ENCODE data around the gene CACNA1C.

The CACNA1C gene

GRCh38 chr12:2324387-2324786, 271.6 kb downstream of the CACNA1C start:
- Histone ChIP-seq H3K27me3 (no peaks in the 10 kb centered on the region), H3K9ac (no peak overlapping the region), H3K4me2 (peak overlapping the region; percentile 62 to 90 (median 79); a peak in 21 of 22 replicates), H3K4me3 (no peak overlapping the region), H3K4me1 (peaks cover 40 to 88% (median 72%) of the 10 kb centered on the region in 10 experiments), H4K20me1 (no peaks in the 10 kb centered on the region), H3K9me3 (replicated peaks in 1 of 11) (0 out of 22 replicates have a peak, but pooled peaks cover 0 to 5% (median 0%) of the 10 kb centered on the region in 11 experiments), H3K36me3 (no peaks in the 10 kb centered on the region), H3K27ac (peak overlapping the region in 3 of 11 experiments; percentile 19 to 28 (median 25); a peak in 2 of 22 replicates)
- TF ChIP-seq Cebpa-rat (IDR thresholded peaks at IDR 0.05), result no peak

GRCh38 chr12:2325519-2325918, 272.7 kb downstream of the CACNA1C start:
- Histone ChIP-seq H3K36me3 (no peaks in the 10 kb centered on the region), H4K20me1 (no peaks in the 10 kb centered on the region), H3K4me1 (peaks cover 34 to 77% (median 61%) of the 10 kb centered on the region in 10 experiments), H3K9ac (peak overlapping the region in 5 of 11 experiments; percentile 5 to 51 (median 43); a peak in 6 of 22 replicates), H3K27me3 (no peaks in the 10 kb centered on the region), H3K4me2 (peak overlapping the region; percentile 59 to 90 (median 79)), H3K9me3 (replicated peaks in 1 of 11) (0 out of 22 replicates have a peak, but pooled peaks cover 0 to 5% (median 0%) of the 10 kb centered on the region in 11 experiments), H3K4me3 (peak overlapping the region in 4 of 10 experiments; percentile 8 to 41 (median 14); a peak in 3 of 20 replicates), H3K27ac (peak overlapping the region in 7 of 11 experiments; percentile 0 to 44 (median 19); a peak in 6 of 22 replicates)
- no peak for TF ChIP-seq Cebpa-rat (IDR thresholded peaks at IDR 0.05)

- peaks cover 34 to 67% (median 53%) of the 10 kb centered on the region in 10 experiments for H3K4me1 ChIP-seq
Observed at GRCh38 chr12:2326470-2326869, 273.7 kb downstream of the CACNA1C start.

GRCh38 chr12:2328661-2329060, 275.9 kb downstream of the CACNA1C start:
- peaks cover 23 to 46% (median 37%) of the 10 kb centered on the region in 10 experiments for H3K4me1 ChIP-seq
- no peak for TF ChIP-seq Cebpa-rat (IDR thresholded peaks at IDR 0.05)
- H3K27me3 ChIP-seq, result no peaks in the 10 kb centered on the region

More at GRCh38 chr12:2326470-2326869, 273.7 kb downstream of the CACNA1C start:
- Histone ChIP-seq H3K9ac (peak overlapping the region in 2 of 11 experiments; percentile 45 to 51; a peak in 2 of 22 replicates), H4K20me1 (no peaks in the 10 kb centered on the region), H3K27me3 (no peaks in the 10 kb centered on the region), H3K4me3 (no peak overlapping the region), H3K27ac (peak overlapping the region in 2 of 11 experiments; percentile 19 to 44; a peak in 1 of 22 replicates), H3K9me3 (replicated peaks in 1 of 11) (0 out of 22 replicates have a peak, but pooled peaks cover 0 to 5% (median 0%) of the 10 kb centered on the region in 11 experiments), H3K4me2 (peak overlapping the region in 9 of 11 experiments; percentile 66 to 90 (median 80); a peak in 17 of 22 replicates), H3K36me3 (no peaks in the 10 kb centered on the region)
- no peak for TF ChIP-seq Cebpa-rat (IDR thresholded peaks at IDR 0.05)

GRCh38 chr12:2329661-2330210, 276.9 kb downstream of the CACNA1C start:
- no peaks in the 10 kb centered on the region for H4K20me1 ChIP-seq
- H3K4me3 ChIP-seq, result no peak overlapping the region
- H3K27me3 ChIP-seq, result no peaks in the 10 kb centered on the region
- H3K9me3 ChIP-seq (replicated peaks in 1 of 11), result 0 out of 22 replicates have a peak, but pooled peaks cover 0 to 8% (median 0%) of the 10 kb centered on the region in 11 experiments
- H3K9ac ChIP-seq, result no peak overlapping the region
- peaks cover 13 to 38% (median 30%) of the 10 kb centered on the region in 10 experiments for H3K4me1 ChIP-seq
- no peaks in the 10 kb centered on the region for H3K36me3 ChIP-seq
- no peak overlapping the region for H3K4me2 ChIP-seq
- H3K27ac ChIP-seq, result no peak overlapping the region
- no peak for TF ChIP-seq Cebpa-rat (IDR thresholded peaks at IDR 0.05)

More at GRCh38 chr12:2328661-2329060, 275.9 kb downstream of the CACNA1C start:
- Histone ChIP-seq H3K36me3 (no peaks in the 10 kb centered on the region), H3K4me3 (no peak overlapping the region), H3K9ac (no peak overlapping the region), H4K20me1 (no peaks in the 10 kb centered on the region), H3K27ac (no peak overlapping the region), H3K4me2 (no peak overlapping the region), H3K9me3 (replicated peaks in 1 of 11) (0 out of 22 replicates have a peak, but pooled peaks cover 0 to 5% (median 0%) of the 10 kb centered on the region in 11 experiments)

- Histone ChIP-seq H4K20me1 (no peaks in the 10 kb centered on the region), H3K27me3 (no peaks in the 10 kb centered on the region), H3K4me3 (no peak overlapping the region), H3K36me3 (no peaks in the 10 kb centered on the region), H3K4me2 (no peak overlapping the region), H3K9me3 (replicated peaks in 1 of 11) (0 out of 22 replicates have a peak, but pooled peaks cover 0 to 8% (median 0%) of the 10 kb centered on the region in 11 experiments), H3K4me1 (peaks cover 26 to 38% (median 31%) of the 10 kb centered on the region in 10 experiments), H3K27ac (no peak overlapping the region), H3K9ac (no peak overlapping the region)
- no peak for TF ChIP-seq Cebpa-rat (IDR thresholded peaks at IDR 0.05)
Observed at GRCh38 chr12:2332236-2332635, 279.4 kb downstream of the CACNA1C start.

- Histone ChIP-seq H3K9me3 (replicated peaks in 1 of 11) (0 out of 22 replicates have a peak, but pooled peaks cover 0 to 8% (median 0%) of the 10 kb centered on the region in 11 experiments), H3K36me3 (no peaks in the 10 kb centered on the region), H3K9ac (no peak overlapping the region), H4K20me1 (no peaks in the 10 kb centered on the region), H3K4me1 (peaks cover 32 to 42% (median 37%) of the 10 kb centered on the region in 10 experiments), H3K27ac (no peak overlapping the region), H3K27me3 (no peaks in the 10 kb centered on the region), H3K4me2 (no peak overlapping the region), H3K4me3 (no peak overlapping the region)
- TF ChIP-seq Cebpa-rat (IDR thresholded peaks at IDR 0.05), result no peak
Observed at GRCh38 chr12:2332947-2333346, 280.2 kb downstream of the CACNA1C start.

GRCh38 chr12:2333491-2334195, 280.9 kb downstream of the CACNA1C start:
- H3K36me3 ChIP-seq, result no peaks in the 10 kb centered on the region
- no peak overlapping the region for H3K9ac ChIP-seq
- no peaks in the 10 kb centered on the region for H4K20me1 ChIP-seq
- H3K27ac ChIP-seq, result no peak overlapping the region
- peaks cover 32 to 44% (median 40%) of the 10 kb centered on the region in 10 experiments for H3K4me1 ChIP-seq
- no peak for TF ChIP-seq Cebpa-rat (IDR thresholded peaks at IDR 0.05)
- H3K4me2 ChIP-seq, result peak overlapping the region in 3 of 11 experiments; percentile 1 to 14 (median 4); a peak in 2 of 22 replicates
- H3K27me3 ChIP-seq, result no peaks in the 10 kb centered on the region
- no peak overlapping the region for H3K4me3 ChIP-seq
- H3K9me3 ChIP-seq (replicated peaks in 1 of 11), result 0 out of 22 replicates have a peak, but pooled peaks cover 0 to 8% (median 0%) of the 10 kb centered on the region in 11 experiments

GRCh38 chr12:2334271-2334670, 281.5 kb downstream of the CACNA1C start:
- H3K27ac ChIP-seq, result no peak overlapping the region
- H3K9ac ChIP-seq, result no peak overlapping the region
- H3K4me1 ChIP-seq, result peaks cover 32 to 44% (median 40%) of the 10 kb centered on the region in 10 experiments
- 0 out of 22 replicates have a peak, but pooled peaks cover 0 to 8% (median 0%) of the 10 kb centered on the region in 11 experiments for H3K9me3 ChIP-seq (replicated peaks in 1 of 11)
- TF ChIP-seq Cebpa-rat (IDR thresholded peaks at IDR 0.05), result no peak
- H3K27me3 ChIP-seq, result no peaks in the 10 kb centered on the region
- H3K36me3 ChIP-seq, result no peaks in the 10 kb centered on the region
- no peaks in the 10 kb centered on the region for H4K20me1 ChIP-seq
- no peak overlapping the region for H3K4me3 ChIP-seq
- H3K4me2 ChIP-seq, result peak overlapping the region in 2 of 11 experiments; percentile 1 to 70; a peak in 2 of 22 replicates
